Uterus (tissue), 4 donors: Measurements from ENCODE around the gene NAA20. TPM values are rescaled to one million over a fixed set of nuclear protein-coding genes. Genes with fewer than 3 reads are reported as not detected.

ENCODE experiments used
- DNase-seq, 2 donors: peaks; one replicate each; pipeline ENCODE4 v3.0.0-alpha.2; 2019 to 2020
- H3K27ac ChIP-seq, 2 donors: fragments of 200-600 bp; sonication (generic); 1 replicate in 1 of 2; 2 replicates in 1 of 2; pipeline ENCODE4 v1.5.1; 2016 to 2018
- H3K27me3 ChIP-seq, 2 donors: fragments of 200-600 bp; sonication (generic); one replicate each; pipeline ENCODE4 v1.5.1; 2018 to 2019; ENCODE audit warnings: control low read depth in 1 of 2
- H3K36me3 ChIP-seq, 2 donors: fragments of 200-600 bp; sonication (generic); one replicate each; pipeline ENCODE4 v1.5.1; 2019; ENCODE audit warnings: control low read depth in 1 of 2
- H3K4me1 ChIP-seq, 2 donors: fragments of 200-600 bp; sonication (generic); one replicate each; pipeline ENCODE4 v1.5.1; 2018 to 2019; ENCODE audit warnings: control low read depth in 1 of 2
- H3K4me3 ChIP-seq, 2 donors: fragments of 200-600 bp; sonication (generic); 1 replicate in 1 of 2; 2 replicates in 1 of 2; pipeline ENCODE4 v1.5.1; 2018 to 2019; ENCODE audit warnings: mild to moderate bottlenecking in 1 of 2
- H3K9me3 ChIP-seq, 2 donors: fragments of 200-600 bp; sonication (generic); one replicate each; pipeline ENCODE4 v1.5.1; 2019; ENCODE audit warnings: control low read depth in 1 of 2
- CTCF ChIP-seq, 4 experiments: fragments of 200-600 bp in 2 of 4; fragments of 450-650 bp in 2 of 4; sonication (generic) in 2 of 4; IDR thresholded peaks; one replicate each; pipeline ENCODE4 v1.5.1; 2016 to 2019; ENCODE audit warnings: antibody characterized with exemption in 4 of 4, mild to moderate bottlenecking in 2 of 4, moderate library complexity in 1 of 4
- POLR2A ChIP-seq, 2 donors: fragments of 450-650 bp; IDR thresholded peaks; one replicate each; pipeline ENCODE4 v1.6.1; 2016; ENCODE audit warnings: antibody characterized with exemption in 2 of 2, mild to moderate bottlenecking in 1 of 2, moderate library complexity in 1 of 2
- intact Hi-C: fragments of 100-400 bp; cut with DNase I; formaldehyde crosslinking; loops from one replicate; pipeline ENCODE4 v1.15.1; 2023; ENCODE audit warnings: low total_unique reads
- total RNA-seq, 4 donors: library from RNA; depleted of rRNA in 3 of 4; stranded (reverse); fragments of >200 nt in 3 of 4; gene quantifications; one replicate each; pipeline versions ENCODE4 v1.1.0 to v1.2.4, GENCODE V29; 2014 to 2023
- donor health status: DM: yes; HTN: yes; CAD: no.

NAA20 gene
- total RNA-seq, 4 donors from 2014 or later, result 24.7 to 55.7 (median 35.2) TPM

- intact Hi-C loops, result no loop called here
Measured at GRCh38 chr20:20023395-20023794, 6.2 kb downstream of the NAA20 start.

GRCh38 chr20:20024942-20025341 lies 7.8 kb downstream of the NAA20 start:
- H3K4me1 ChIP-seq, result peaks cover 0 to under 1% of the 10 kb centered on the region in 2 donors
- intact Hi-C loops, result no loop called here
- no peak for TF ChIP-seq CTCF (IDR thresholded peaks at IDR 0.05)
- no peak overlapping the region for H3K4me3 ChIP-seq
- H3K36me3 ChIP-seq, result no peaks in the 10 kb centered on the region
- no peak overlapping the region for H3K27ac ChIP-seq
- no peak for DNase-seq
- no peaks in the 10 kb centered on the region for H3K9me3 ChIP-seq
- H3K27me3 ChIP-seq, result no peaks in the 10 kb centered on the region

More at GRCh38 chr20:20023395-20023794, 6.2 kb downstream of the NAA20 start:
- TF ChIP-seq POLR2A (IDR thresholded peaks at IDR 0.05) (no peak), CTCF (IDR thresholded peaks at IDR 0.05) (no peak)
- no peaks in the 10 kb centered on the region for H3K36me3 ChIP-seq
- no peak overlapping the region for H3K4me3 ChIP-seq
- H3K27me3 ChIP-seq, result no peaks in the 10 kb centered on the region
- H3K27ac ChIP-seq, result no peak overlapping the region
- DNase-seq, result no peak
- H3K4me1 ChIP-seq, result peaks cover under 1 to 3% of the 10 kb centered on the region in 2 donors
- no peaks in the 10 kb centered on the region for H3K9me3 ChIP-seq

- Histone ChIP-seq H3K4me1 (no peaks in the 10 kb centered on the region), H3K27me3 (no peaks in the 10 kb centered on the region), H3K27ac (no peak overlapping the region), H3K36me3 (no peaks in the 10 kb centered on the region), H3K9me3 (no peaks in the 10 kb centered on the region), H3K4me3 (no peak overlapping the region)
- no peak for DNase-seq
- intact Hi-C loops, result no loop called here
- TF ChIP-seq POLR2A (IDR thresholded peaks at IDR 0.05) (no peak), CTCF (IDR thresholded peaks at IDR 0.05) (no peak)
Measured at GRCh38 chr20:20027284-20027683, 10.1 kb downstream of the NAA20 start.

- intact Hi-C loops, result no loop called here
- Histone ChIP-seq H3K4me3 (no peak overlapping the region), H3K36me3 (no peaks in the 10 kb centered on the region), H3K27me3 (no peaks in the 10 kb centered on the region), H3K27ac (peak overlapping the region in 1 of 2 donors; percentile 14), H3K9me3 (no peaks in the 10 kb centered on the region), H3K4me1 (no peaks in the 10 kb centered on the region)
- TF ChIP-seq POLR2A (IDR thresholded peaks at IDR 0.05), result no peak
- TF ChIP-seq CTCF (IDR thresholded peaks at IDR 0.05), result no peak
- no peak for DNase-seq
Measured at GRCh38 chr20:20031790-20032189, 14.6 kb downstream of the NAA20 start.

GRCh38 chr20:20034486-20034885 lies 17.3 kb downstream of the NAA20 start:
- no peak overlapping the region for H3K4me3 ChIP-seq
- no peaks in the 10 kb centered on the region for H3K9me3 ChIP-seq
- H3K36me3 ChIP-seq, result no peaks in the 10 kb centered on the region
- H3K27ac ChIP-seq, result peak overlapping the region; percentile 60 to 76
- TF ChIP-seq CTCF (IDR thresholded peaks at IDR 0.05) (no peak), POLR2A (IDR thresholded peaks at IDR 0.05) (no peak)
- no peaks in the 10 kb centered on the region for H3K4me1 ChIP-seq
- no peaks in the 10 kb centered on the region for H3K27me3 ChIP-seq
- intact Hi-C loops, result no loop called here
- DNase-seq, result peak in 1 of 2 donors; percentile 71
